ENCODE data around the gene RFC2.

DNA sequence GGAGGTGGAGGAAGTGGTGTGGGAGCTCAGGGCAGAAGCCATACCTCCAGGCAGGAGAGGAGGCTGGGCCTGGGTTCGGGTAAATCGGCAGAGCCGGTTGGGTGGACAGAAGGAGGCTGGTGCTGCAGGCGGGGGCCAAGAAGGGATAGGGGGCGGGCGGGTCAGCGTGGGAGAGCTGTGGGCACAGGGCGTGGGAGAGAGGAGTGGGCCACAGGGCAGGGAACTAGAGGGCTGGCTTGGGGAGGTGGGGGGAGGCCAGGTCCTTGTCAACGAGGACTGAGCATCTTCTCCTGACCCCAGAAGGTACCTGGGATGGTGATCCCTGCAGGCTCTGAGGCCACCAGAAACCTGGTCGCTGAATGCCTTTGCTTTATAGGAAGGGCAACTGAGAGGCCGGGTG is 32.5 kb downstream of the RFC2 start:
- TF ChIP-seq, protein P1, sequence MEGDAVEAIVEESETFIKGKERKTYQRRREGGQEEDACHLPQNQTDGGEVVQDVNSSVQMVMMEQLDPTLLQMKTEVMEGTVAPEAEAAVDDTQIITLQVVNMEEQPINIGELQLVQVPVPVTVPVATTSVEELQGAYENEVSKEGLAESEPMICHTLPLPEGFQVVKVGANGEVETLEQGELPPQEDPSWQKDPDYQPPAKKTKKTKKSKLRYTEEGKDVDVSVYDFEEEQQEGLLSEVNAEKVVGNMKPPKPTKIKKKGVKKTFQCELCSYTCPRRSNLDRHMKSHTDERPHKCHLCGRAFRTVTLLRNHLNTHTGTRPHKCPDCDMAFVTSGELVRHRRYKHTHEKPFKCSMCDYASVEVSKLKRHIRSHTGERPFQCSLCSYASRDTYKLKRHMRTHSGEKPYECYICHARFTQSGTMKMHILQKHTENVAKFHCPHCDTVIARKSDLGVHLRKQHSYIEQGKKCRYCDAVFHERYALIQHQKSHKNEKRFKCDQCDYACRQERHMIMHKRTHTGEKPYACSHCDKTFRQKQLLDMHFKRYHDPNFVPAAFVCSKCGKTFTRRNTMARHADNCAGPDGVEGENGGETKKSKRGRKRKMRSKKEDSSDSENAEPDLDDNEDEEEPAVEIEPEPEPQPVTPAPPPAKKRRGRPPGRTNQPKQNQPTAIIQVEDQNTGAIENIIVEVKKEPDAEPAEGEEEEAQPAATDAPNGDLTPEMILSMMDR (IDR thresholded peaks at IDR 0.05; ENCODE audit: low read depth, low read length, poor library complexity, severe bottlenecking): no peak
- TF ChIP-seq EZH2phosphoT487 (IDR thresholded peaks at IDR 0.05; ENCODE audit: borderline replicate concordance, low read length): no peak
